HK-2 (cell line): ENCODE data around the gene SMCHD1.
"Not testable (repeated sequence)": the region's sequence is repeated elsewhere in the genome, so short reads cannot be mapped to it uniquely, and the experiment has no call there.

Experiments used
- DNase-seq: peaks from one replicate; pipeline ENCODE4 v3.0.0-alpha.2; 2018; ENCODE audit not compliant: unreplicated experiment

The SMCHD1 gene

DNA sequence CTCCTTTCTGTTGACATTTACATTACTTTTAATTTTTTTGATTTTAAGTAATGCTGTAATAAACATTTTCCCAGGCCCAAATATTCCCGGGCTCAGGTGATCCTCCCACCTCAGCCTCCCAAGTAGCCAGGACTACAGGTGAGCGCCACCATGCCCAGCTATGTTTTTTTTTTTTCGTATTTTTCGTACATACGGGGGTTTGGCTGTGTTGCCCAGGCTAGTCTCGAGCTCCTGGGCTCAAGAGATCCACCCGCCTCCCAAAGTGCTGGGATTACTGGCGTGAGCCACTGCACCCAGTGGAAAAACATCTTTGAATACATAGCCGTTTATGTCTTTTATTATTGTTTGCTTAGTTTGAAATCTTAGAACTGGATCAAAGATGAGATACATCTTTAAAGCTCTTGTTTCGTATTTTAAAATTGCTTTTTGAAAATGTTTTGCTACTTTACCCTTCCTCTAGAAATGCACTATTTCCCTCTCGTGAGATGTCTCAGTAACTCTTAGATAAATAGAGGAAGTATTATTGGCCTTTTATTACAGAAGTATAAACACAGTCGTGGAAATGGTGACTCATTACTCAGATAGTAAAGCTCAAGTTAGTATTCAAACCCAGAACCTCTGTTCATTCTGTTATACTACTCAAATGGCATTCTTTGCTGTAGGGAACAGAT is 2.4 kb downstream of the SMCHD1 start:
- DNase-seq: no peak

DNA sequence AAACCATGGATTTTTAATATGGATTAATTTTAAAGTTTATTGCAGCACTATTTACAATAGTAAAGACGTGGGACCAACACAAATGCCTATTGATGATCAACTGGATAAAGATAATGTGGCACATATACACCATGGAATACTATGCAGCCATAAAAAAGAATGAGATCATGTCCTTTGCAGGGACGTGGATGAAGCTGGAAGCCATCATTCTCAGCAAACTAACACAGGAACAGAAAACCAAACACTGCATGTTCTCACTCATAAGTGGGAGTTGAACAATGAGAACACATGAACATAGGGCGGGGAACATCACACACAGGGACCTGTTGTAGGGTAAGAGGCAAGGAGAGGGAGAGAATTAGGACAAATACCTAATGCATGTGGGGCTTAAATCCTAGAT is 5.3 kb downstream of the SMCHD1 start:
- DNase-seq: not testable (repeated sequence)

DNA sequence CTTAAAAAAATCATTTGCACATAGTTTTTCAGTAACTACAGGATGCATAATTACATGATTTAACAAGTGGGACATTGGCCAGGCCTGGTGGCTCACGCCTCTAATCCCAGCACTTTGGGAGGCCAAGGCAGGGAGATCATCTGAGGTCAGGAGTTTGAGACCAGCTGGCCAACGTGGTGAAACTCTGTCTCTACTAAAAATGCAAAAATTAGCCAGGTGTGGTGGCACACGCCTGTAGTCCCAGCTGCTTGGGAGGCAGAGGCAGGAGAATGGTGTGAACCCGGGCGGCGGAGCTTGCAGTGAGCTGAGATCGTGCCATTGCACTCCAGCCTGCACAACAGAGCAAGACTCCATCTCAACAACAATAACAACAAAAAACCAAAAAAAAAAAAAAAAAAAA is 6.8 kb downstream of the SMCHD1 start:
- DNase-seq: not testable (repeated sequence)

DNA sequence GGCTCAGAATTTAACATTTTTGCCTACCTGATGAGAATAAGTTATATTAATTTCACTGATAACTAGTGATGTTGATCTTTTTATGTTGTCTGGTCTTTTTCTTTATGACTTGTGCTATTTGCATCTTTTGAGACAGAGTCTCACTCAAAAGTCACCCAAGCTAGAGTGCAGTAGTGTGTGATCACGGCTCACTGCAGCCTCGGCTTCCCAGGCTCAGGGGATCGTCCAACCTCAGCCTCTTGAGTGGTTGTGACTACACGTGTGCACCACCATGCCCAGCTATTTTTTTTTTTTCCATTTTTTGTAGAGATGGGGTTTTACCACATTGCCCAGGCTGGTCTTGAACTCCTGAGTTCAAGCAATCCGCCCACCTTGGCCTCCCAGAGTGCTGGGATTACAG is 7.5 kb downstream of the SMCHD1 start:
- DNase-seq: no peak

DNA sequence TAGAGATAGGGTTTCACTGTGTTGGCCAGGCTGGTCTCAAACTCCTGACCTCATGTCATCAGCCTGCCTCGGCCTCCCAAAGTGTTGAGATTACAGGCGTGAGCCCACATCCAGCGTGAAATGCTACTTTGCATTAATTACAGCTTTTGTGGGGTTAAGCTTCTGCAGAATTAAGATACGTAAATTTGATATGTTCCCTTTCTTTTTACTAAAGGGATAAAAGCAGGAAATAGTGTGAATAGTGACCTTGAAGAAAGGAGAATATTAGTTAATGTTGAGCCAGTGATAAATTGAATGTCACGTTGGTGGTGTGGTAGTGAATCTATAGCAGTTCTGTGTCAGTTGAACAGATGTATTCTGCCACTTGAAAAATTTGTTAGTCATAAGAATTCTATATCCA is 16.9 kb downstream of the SMCHD1 start:
- no peak for DNase-seq

DNA sequence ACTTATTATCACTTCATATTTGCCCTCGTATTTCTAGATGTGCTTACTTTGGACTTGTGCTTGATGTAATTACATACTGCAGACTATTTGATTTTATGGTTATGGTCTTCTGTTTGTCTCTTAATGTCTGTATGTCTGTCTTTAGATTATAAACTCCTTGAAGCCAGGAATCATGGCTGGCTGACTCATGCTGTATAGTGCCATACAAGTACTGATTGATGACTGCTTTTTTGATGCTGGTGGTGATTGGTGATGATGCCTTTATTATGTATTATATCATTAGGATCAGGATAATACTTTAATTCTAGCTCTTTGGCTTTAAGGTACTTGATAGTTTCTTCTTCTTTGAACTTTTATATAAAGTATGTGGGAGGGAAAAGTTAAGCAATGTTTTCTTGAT is 17.3 kb downstream of the SMCHD1 start:
- DNase-seq: no peak

DNA sequence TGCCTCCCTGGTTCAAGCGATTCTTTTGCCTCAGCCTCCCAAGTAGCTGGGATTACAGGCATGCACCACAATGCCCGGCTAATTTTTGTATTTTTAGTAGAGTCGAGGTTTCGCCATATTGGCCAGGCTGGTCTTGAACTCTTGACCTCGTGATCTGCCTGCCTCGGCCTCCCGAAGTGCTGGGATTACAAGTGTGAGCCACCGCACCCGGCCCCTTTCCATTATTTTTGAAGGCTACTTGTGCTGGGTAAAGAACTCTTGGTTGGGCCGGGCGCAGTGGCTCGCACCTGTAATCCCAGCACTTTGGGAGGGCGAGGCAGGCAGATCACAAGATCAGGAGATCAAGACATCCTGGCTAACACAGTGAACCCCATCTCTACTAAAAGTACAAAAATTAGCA is 23.4 kb downstream of the SMCHD1 start:
- DNase-seq: not testable (repeated sequence)

DNA sequence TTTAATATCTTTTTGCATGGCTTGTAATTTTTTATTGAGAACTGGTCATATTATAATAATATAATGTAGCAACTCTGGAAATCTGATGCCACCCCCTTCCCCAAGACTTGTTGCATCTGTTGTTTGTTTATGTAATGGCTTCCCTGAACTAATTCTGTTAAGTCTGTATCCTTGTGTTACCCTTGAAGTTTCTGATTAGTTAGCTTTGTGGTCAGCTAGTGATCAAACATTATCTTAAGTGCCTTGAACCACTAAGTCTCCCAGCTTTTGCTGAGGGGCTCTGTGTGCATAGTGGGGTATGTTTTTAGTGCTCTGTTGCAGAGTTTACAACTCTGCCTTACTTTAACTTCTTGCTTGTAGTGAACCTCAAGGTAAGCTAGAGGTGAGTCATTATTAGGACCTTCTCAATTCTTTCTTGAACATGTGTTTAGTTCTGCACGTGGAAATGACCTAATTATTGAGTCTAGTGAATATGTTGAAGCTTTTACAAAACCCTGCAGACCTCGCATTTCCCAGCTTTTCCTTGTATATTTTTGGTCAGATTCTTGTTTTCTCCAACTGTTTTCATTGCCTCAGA is 24.8 kb downstream of the SMCHD1 start:
- DNase-seq: no peak

DNA sequence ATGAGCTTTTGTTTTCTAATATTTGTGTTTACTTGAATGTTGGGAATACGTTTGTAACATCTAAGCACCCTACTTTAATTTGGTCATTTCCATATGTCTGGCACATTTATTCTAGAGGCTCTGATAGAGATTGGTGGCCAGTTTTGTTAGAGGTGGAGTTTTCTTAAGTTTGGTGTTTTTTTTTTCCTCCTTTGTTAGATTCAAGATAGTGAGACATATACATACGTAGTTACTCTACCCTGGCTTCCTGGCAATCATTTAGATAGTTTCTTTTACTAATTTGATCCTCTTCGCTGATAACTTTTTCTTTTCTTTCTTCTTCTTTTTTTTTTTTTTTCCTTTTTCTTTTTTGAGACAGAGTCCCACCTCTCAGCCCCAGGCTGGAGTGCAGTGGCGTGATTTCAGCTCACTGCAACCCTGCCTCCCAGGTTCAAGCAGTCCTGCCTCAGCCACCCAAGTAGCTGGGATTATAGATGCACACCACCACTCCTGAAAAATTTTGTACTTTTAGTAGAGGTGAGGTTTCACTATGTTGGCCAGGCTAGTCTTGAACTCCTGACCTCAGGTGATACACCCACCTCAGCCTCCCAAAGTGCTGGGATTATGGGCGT is 26.6 kb downstream of the SMCHD1 start:
- no peak for DNase-seq

DNA sequence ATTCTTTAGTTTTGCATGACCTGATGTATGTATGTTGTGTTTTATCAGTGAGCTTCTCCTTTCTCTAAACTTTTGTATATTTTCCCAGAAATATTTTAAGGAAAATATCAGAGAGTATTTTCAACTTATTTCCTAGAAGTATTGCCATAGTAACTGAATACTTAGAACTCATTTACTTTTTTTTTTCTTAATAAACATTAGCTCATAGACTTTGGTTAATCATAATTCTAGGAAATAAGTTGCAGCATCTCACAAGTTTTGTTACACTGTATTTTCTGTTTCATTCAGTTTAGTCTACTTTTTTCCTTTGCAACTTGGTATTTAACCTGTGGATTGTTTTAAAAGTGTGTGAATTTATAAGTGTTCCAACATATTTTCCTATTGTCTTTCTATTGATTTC is 27.5 kb downstream of the SMCHD1 start:
- DNase-seq: no peak

DNA sequence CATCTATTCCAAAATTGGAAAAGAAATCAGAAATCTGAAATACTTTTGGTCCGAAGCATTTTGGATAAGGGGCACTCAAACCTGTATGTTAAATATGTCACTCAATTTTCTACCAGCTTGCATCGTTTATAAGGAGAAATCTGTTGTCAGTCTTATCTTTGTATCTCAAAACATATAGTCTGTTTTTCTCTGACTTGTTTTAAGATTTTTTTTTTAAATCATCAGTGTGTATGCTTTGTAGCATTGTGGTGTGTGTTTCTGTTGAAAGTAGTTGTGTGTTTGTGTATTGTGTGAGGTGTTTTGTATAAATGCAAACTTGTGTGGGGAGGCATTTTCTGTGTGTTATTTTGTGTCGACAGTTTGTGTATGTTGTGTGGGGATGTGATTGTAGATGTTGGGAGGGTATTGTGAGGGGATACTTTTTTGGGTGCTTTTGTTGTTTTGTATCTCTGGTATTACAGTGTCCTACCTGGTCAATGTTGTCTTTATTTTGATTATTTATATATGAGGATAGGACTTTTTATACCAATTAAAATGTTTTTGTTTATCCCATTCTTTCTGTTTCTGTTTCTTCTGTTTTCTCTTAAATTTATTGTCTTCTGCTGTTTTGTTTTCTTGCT is 30.9 kb downstream of the SMCHD1 start:
- DNase-seq: no peak

DNA sequence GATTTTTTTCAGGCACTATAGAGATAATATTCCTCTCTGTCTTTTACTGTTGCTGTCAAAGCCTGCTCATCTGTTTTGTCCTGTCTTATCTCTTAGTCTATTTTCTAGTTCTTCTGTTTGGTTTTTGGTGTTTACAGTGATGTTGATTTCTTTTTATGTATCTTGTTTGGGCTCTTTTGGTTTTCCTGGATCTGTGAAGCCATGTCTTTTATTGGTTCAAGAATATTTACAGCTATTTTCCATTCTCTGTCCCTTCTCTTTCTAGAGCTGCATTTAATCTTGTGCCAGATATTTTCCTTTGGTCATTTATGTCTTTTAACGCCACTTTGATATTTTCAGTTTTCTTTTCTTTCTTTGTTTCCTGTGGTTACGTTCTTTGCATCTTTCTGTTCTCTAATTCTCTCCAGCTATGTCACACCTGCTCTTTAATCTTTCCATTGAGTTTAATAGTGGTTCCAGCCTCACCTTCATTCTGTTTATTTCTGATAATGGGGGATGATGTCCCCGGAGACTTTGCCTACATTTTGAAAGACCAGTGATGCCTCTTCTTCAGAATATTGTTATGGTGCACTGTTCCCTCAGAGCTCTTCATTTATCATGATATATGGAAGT is 32.0 kb downstream of the SMCHD1 start:
- no peak for DNase-seq

DNA sequence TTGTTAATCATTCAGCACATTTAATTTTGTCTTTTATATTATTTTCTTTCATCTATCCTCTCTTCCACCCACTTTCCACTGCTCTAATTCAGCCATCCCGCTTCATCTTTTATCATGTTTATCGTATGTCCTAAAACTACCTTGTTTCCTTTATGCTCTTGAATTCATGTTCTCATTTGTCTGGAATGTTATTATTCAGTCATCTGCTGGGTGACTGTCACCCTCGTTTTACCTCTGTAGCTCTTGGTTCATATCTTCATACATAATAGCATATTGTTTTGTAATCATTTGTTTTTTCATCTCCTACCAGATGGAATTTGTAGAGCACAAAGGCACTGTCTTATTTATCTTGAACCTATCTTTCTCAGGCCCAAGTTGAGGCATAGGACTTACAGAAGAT is 37.0 kb downstream of the SMCHD1 start:
- DNase-seq: no peak

DNA sequence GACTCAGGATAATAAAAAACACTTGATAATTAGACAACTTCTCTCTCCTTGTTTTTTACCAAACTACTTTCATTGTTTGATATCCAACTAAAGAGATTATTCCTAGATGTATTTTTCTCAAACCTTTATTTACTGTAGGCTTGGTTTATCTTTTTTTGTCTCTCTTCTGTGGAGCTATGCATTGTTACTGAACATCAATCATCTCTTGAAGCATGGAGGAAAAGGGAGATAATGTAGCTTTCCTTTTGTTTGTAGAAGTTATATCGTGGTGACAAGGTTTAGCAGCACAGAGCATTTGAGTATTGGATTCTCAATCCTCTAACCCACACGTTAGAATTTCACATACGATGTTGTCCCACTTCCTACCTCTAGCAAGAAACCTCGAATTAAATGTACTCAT is 41.7 kb downstream of the SMCHD1 start:
- DNase-seq: no peak

DNA sequence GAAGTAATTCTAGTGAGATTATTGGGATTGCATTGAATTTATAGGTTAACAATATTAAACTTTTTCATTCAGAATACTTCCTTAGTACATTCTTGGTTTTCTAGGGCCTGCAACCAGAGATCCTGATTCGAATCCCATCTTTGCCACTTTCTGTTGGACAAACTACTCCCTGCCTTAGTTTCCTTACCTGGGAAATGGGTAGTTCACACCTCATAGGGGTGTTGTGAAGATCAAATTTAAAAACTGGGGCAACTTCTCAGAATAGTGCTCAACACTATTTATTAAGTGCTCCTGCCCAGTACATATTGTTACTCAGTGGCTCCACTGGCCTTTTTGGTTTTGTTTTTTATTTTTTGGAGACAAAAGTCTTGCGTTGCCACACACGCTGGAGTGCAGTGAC is 43.5 kb downstream of the SMCHD1 start:
- no peak for DNase-seq

DNA sequence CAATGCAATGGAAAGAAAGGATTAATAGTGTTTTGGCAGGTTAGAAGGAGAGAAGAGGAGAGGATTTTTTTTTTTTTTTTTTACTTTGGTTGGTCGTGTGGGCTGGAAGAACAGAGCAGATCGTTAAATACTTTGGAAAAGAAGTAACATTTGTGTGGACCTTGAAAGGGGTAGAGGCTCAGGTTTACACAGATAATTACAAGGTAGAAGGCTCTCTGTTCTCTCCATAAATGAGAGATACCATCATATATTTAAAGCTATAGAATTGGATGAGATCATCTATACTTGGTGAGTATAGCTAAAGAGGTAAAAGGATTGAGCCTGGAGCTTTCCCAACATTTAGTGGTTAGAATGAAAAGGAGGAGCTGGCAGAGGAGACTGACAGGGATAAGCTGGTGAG is 49.0 kb downstream of the SMCHD1 start:
- DNase-seq: no peak

DNA sequence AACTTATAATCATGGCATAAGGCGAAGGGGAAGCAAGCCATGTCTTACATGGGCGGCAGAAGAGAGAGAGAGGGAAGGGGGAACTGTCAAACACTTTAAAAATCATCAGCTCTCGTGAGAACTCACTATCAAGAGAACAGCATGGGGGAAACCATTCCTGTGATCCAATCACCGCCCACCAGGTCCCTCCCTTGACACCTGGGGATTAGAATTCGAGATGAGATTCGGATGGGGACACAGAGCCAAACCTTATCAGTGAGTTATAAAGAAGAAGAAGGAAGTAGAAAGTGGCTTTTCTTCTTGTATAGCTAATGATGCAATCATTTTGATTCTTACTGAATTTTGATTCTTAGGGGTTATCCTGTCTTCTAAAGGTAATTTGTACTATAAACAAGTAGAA is 51.4 kb downstream of the SMCHD1 start:
- DNase-seq: no peak

DNA sequence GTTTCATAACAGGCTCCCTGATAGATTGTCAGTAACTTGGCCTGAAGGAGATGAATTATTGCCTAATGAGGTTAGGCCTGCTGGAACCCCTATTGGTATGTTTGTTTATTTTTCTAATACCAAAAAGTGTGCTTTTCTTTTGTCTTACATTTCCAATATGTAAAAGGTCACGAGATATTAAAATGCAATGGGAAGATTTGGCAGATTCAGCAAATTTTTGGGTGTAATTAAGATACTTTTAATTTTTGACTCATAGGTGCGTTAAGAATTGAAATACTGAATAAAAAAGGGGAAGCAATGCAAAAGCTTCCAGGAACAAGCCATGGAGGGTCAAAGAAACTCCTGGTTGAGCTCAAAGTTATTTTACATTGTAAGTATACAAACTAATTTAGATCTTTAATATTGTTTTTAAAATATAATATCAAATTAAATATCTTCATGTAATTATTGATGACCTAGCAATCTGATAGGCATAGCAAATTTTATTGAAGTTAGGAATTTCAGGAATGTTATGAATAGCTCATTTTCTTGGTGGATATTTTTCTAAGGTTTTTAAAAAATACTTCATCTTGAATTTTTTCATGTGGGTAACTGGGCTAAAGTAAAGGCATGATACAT is 52.1 kb downstream of the SMCHD1 start:
- no peak for DNase-seq

DNA sequence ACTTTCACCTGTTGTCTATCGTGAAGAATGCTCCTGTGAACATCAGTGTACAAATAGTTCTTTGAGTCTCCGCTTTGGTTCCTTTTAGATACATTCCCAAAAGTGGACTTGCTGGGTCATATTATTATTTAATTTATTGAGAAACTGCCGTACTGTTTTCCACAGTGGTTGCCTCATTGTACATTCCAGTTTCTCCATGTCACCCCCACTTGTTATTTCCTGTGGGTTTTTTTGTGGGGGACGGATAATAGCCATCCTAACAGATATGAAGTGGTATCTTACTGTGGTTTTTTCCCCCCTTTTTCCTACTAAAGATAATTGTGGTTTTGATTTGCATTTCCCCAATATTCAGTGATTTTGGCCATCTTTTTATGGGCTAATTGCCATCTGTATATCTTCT is 53.8 kb downstream of the SMCHD1 start:
- DNase-seq: no peak

DNA sequence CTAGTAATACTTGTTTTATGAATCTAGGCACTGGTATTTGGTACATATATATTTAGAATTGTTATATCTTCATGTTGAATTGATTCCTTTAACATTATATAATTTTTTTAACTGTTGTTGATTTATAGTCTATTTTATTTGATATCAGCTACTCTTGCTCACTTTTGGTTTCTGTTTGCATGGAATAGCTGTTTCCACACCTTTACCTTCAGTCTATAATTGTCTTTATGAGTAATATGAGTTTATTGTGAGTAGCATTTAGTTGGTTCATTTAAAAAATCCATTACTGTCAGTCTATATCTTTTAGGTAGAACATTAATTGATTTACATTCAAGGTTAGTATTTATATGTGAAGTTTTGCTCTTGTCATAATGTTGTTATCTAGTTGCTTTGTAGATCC is 58.6 kb downstream of the SMCHD1 start:
- DNase-seq: no peak

DNA sequence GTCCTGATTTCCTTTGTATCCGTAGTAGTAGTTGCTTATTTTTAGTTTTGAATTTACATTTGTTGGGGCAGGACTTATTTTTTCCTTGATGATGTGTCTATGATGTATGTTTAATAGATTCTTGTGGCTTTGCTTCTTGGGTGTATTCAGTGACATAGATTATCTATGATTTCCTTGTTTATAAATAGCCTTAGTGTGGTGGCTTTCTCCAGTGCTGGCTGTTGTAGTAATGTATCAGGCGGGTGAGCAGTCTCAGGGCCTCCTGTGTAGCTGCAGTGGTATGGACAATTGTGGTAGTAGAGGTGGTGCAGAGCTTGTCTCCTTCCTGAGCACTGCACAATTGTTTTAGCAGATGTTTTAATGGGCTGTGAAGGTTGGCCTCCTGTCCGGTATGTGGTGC is 60.5 kb downstream of the SMCHD1 start:
- no peak for DNase-seq
